Stomach smooth muscle (tissue), 2 donors: Measurements from ENCODE around the gene TNFSF13B.

Source experiments
- H3K27ac ChIP-seq: one replicate; pipeline ENCODE4 v1.7.0; 2013; ENCODE audit warnings: mild to moderate bottlenecking, low read length, inconsistent platforms
- H3K27me3 ChIP-seq, 2 donors: one replicate each; pipeline ENCODE4 v1.7.0; 2013; ENCODE audit warnings: low read length in 2 of 2; ENCODE audit not compliant: insufficient read depth in 2 of 2, control insufficient read depth in 1 of 2
- H3K36me3 ChIP-seq, 2 donors: one replicate each; pipeline ENCODE4 v1.7.0; 2013; ENCODE audit warnings: low read length in 2 of 2; ENCODE audit not compliant: control insufficient read depth in 2 of 2, insufficient read depth in 2 of 2
- H3K4me1 ChIP-seq: one replicate; pipeline ENCODE4 v1.7.0; 2013; ENCODE audit warnings: low read length; ENCODE audit not compliant: control insufficient read depth, insufficient read depth
- H3K4me3 ChIP-seq, 2 donors: one replicate each; pipeline ENCODE4 v1.7.0; 2013; ENCODE audit warnings: low read length in 2 of 2
- H3K9ac ChIP-seq, 2 donors: one replicate each; pipeline ENCODE4 v1.7.0; 2013; ENCODE audit warnings: low read length in 2 of 2, mild to moderate bottlenecking in 1 of 2
- H3K9me3 ChIP-seq, 2 donors: one replicate each; pipeline ENCODE4 v1.7.0; 2013; ENCODE audit warnings: low read length in 2 of 2; ENCODE audit not compliant: control insufficient read depth in 2 of 2
- donor health status: healthy.
- donor health status: Pancreatic carcinoma.

TNFSF13B gene

DNA sequence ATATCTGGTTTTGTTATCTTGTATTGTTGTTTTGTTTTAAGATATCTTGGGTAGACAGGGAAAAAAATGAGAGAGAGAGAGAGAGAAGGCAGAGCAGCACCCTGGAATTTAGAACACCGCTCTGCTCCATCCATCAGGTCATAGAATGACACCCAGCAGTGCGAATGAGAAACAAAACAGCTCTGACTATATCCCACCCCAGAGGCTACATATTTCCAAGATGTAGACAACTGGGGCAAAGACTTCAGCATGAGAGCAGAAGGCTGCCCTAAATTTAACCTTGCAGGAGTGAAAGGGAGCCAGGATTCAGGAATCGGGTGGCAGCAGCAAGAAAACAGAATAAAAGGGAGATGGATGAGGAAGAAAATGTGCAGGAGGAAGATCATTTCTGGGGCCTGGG lies 46.5 kb downstream of the TNFSF13B start:
- Histone ChIP-seq H3K9me3 (no peaks in the 10 kb centered on the region), H3K9ac (no peak overlapping the region), H3K4me1 (no peaks in the 10 kb centered on the region), H3K36me3 (no peaks in the 10 kb centered on the region), H3K4me3 (no peak overlapping the region), H3K27me3 (no peaks in the 10 kb centered on the region), H3K27ac (no peak overlapping the region)

DNA sequence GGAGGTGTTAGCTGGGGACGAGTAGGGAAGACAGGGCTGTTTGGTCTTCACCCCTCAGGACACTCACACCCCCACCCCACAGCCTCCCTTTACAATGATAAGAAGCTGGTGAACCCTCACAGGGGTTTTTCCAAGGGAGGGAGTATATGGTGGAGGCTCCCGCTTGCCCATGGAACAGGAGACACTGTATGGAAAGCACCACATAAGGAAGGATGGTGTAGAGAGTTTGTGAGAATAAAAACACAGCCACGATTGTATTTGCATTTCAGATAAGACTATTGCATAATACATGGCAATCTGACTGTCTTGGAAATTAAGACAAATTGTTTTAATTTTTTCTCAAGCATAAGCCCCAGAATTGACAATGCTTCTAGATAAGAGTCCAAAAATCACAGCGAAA lies 46.9 kb downstream of the TNFSF13B start:
- H3K27me3 ChIP-seq: no peaks in the 10 kb centered on the region
- H3K4me1 ChIP-seq: no peaks in the 10 kb centered on the region
- H3K9me3 ChIP-seq: no peaks in the 10 kb centered on the region
- no peak overlapping the region for H3K4me3 ChIP-seq
- H3K27ac ChIP-seq: no peak overlapping the region
- H3K36me3 ChIP-seq: no peaks in the 10 kb centered on the region
- no peak overlapping the region for H3K9ac ChIP-seq

GRCh38 chr13:108322206-108322824 lies 52.8 kb downstream of the TNFSF13B start:
- Histone ChIP-seq H3K36me3 (no peaks in the 10 kb centered on the region), H3K4me3 (no peak overlapping the region), H3K27me3 (no peaks in the 10 kb centered on the region), H3K27ac (no peak overlapping the region), H3K4me1 (no peaks in the 10 kb centered on the region), H3K9me3 (no peaks in the 10 kb centered on the region), H3K9ac (no peak overlapping the region)

DNA sequence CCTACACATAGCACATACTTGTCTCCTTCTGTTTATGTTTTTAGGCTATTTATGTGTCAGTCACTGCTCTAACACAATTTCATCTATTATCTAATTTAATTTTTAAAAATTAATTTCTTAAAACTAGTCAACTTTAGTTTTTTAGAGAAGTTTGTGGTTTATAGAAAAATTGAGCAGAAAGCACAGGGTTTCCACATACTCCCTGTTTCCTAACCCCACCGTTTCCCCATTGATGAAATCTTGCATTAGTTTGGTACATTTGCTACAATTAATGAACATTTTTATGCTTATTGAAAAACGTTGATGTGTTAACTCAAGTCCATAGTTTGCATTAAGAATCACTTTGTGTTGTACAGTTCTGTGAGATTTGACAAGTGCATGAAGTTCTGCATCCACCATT lies 53.5 kb downstream of the TNFSF13B start:
- Histone ChIP-seq H3K9ac (no peak overlapping the region), H3K4me1 (no peaks in the 10 kb centered on the region), H3K36me3 (no peaks in the 10 kb centered on the region), H3K27ac (no peak overlapping the region), H3K4me3 (no peak overlapping the region), H3K9me3 (no peaks in the 10 kb centered on the region), H3K27me3 (no peaks in the 10 kb centered on the region)

GRCh38 chr13:108325863-108326262 lies 56.3 kb downstream of the TNFSF13B start:
- Histone ChIP-seq H3K4me1 (no peaks in the 10 kb centered on the region), H3K4me3 (no peak overlapping the region), H3K9me3 (no peaks in the 10 kb centered on the region), H3K36me3 (no peaks in the 10 kb centered on the region), H3K9ac (no peak overlapping the region), H3K27ac (no peak overlapping the region), H3K27me3 (no peaks in the 10 kb centered on the region)

- Histone ChIP-seq H3K9me3 (no peaks in the 10 kb centered on the region), H3K9ac (no peak overlapping the region), H3K36me3 (no peaks in the 10 kb centered on the region), H3K27me3 (no peaks in the 10 kb centered on the region), H3K4me1 (no peaks in the 10 kb centered on the region), H3K4me3 (no peak overlapping the region), H3K27ac (no peak overlapping the region)
These were observed 56.8 kb downstream of the TNFSF13B start for GRCh38 chr13:108326309-108326708.

GRCh38 chr13:108328848-108329247 lies 59.3 kb downstream of the TNFSF13B start:
- Histone ChIP-seq H3K4me3 (no peak overlapping the region), H3K27ac (no peak overlapping the region), H3K4me1 (no peaks in the 10 kb centered on the region), H3K9ac (no peak overlapping the region), H3K9me3 (no peaks in the 10 kb centered on the region), H3K27me3 (no peaks in the 10 kb centered on the region), H3K36me3 (no peaks in the 10 kb centered on the region)

GRCh38 chr13:108332791-108333190 lies 63.3 kb downstream of the TNFSF13B start:
- no peak overlapping the region for H3K27ac ChIP-seq
- H3K9me3 ChIP-seq: no peaks in the 10 kb centered on the region
- H3K27me3 ChIP-seq: no peaks in the 10 kb centered on the region
- no peaks in the 10 kb centered on the region for H3K36me3 ChIP-seq
- H3K4me3 ChIP-seq: no peak overlapping the region
- H3K4me1 ChIP-seq: no peaks in the 10 kb centered on the region
- H3K9ac ChIP-seq: no peak overlapping the region

- Histone ChIP-seq H3K4me1 (no peaks in the 10 kb centered on the region), H3K27me3 (no peaks in the 10 kb centered on the region), H3K36me3 (no peaks in the 10 kb centered on the region), H3K27ac (no peak overlapping the region), H3K9me3 (no peaks in the 10 kb centered on the region), H3K9ac (no peak overlapping the region), H3K4me3 (no peak overlapping the region)
These were observed 73.1 kb downstream of the TNFSF13B start for GRCh38 chr13:108342369-108343289.

DNA sequence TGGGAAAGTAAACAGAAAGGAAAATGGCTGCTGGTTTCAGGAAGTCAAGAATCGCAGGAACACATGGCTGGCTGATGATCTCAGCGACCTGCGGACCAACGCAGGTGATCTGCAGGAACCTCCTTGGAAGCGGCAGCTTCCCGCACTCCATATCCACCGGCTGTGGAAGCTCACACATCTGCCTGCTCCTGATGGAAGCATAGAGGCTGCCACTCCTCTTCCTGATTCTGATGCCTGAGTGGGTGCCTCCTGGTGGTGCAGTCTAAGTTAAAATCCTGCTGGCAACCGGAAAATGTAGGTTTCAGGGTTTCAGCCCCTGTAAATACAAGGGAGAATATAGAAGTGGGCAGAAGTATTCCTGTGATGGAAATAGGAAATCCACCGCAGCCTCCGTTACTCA lies 75.5 kb downstream of the TNFSF13B start:
- Histone ChIP-seq H3K4me3 (no peak overlapping the region), H3K36me3 (no peaks in the 10 kb centered on the region), H3K9me3 (no peaks in the 10 kb centered on the region)

GRCh38 chr13:108346376-108346775 lies 76.9 kb downstream of the TNFSF13B start:
- Histone ChIP-seq H3K27me3 (peaks cover 0 to 2% of the 10 kb centered on the region in 2 donors), H3K4me3 (no peak overlapping the region), H3K36me3 (no peaks in the 10 kb centered on the region), H3K4me1 (no peaks in the 10 kb centered on the region), H3K9me3 (no peaks in the 10 kb centered on the region), H3K9ac (no peak overlapping the region), H3K27ac (no peak overlapping the region)

More for the DNA sequence above, 75.5 kb downstream of the TNFSF13B start:
- no peak overlapping the region for H3K27ac ChIP-seq
- no peaks in the 10 kb centered on the region for H3K27me3 ChIP-seq
- no peak overlapping the region for H3K9ac ChIP-seq
- no peaks in the 10 kb centered on the region for H3K4me1 ChIP-seq
